Endothelial cell (in vitro differentiated cells): ENCODE measurements around the gene GNAZ. TPM values are rescaled to one million over a fixed set of nuclear protein-coding genes. Genes with fewer than 3 reads are reported as not detected.
"Not testable (repeated sequence)": the region's sequence is repeated elsewhere in the genome, so short reads cannot be mapped to it uniquely, and the experiment has no call there.

Source experiments
- DNase-seq: peaks from one replicate; pipeline ENCODE4 v3.0.0; 2021; ENCODE audit warnings: low spot score
- H3K27ac Mint-ChIP-seq: one replicate; pipeline ENCODE4 v1.8.0; 2021; ENCODE audit warnings: mixed read lengths, inconsistent platforms; ENCODE audit not compliant: unreplicated experiment
- H3K27me3 Mint-ChIP-seq: one replicate; pipeline ENCODE4 v1.8.0; 2021; ENCODE audit warnings: mild to moderate bottlenecking, moderate library complexity, mixed read lengths, inconsistent platforms; ENCODE audit not compliant: unreplicated experiment
- H3K36me3 Mint-ChIP-seq: one replicate; pipeline ENCODE4 v1.8.0; 2021; ENCODE audit warnings: mild to moderate bottlenecking, low read depth, mixed read lengths, inconsistent platforms; ENCODE audit not compliant: unreplicated experiment
- H3K4me1 Mint-ChIP-seq: one replicate; pipeline ENCODE4 v1.8.0; 2021; ENCODE audit warnings: mild to moderate bottlenecking, mixed read lengths, inconsistent platforms; ENCODE audit not compliant: unreplicated experiment
- H3K4me3 Mint-ChIP-seq: one replicate; pipeline ENCODE4 v1.8.0; 2021; ENCODE audit warnings: mild to moderate bottlenecking, mixed read lengths, inconsistent platforms; ENCODE audit not compliant: unreplicated experiment
- H3K9me3 Mint-ChIP-seq: one replicate; pipeline ENCODE4 v1.8.0; 2021; ENCODE audit warnings: mixed read lengths, inconsistent platforms; ENCODE audit not compliant: unreplicated experiment
- CTCF ChIP-seq: fragments of 200-600 bp; sonication (generic); IDR thresholded peaks from one replicate; pipeline ENCODE4 v1.5.0; 2021; ENCODE audit warnings: antibody characterized with exemption; ENCODE audit not compliant: unreplicated experiment
- total RNA-seq: library from RNA; stranded (reverse); fragmentation: NEBNext Ultra II Directional; extraction: Animal tissue kit (Norgen Biotek cat#: 25700); gene quantifications from one replicate; pipeline ENCODE4 v1.2.1, GENCODE V29; 2021; ENCODE audit not compliant: unreplicated experiment

The GNAZ gene
- total RNA-seq, 1 donor from 2014 or later, result 0.21 TPM

GRCh38 chr22:23047265-23047664 is 23.1 kb upstream of the GNAZ start:
- no peaks in the 10 kb centered on the region for H3K9me3 Mint-ChIP-seq
- H3K4me1 Mint-ChIP-seq, result peaks cover 3% of the 10 kb centered on the region
- no peaks in the 10 kb centered on the region for H3K27me3 Mint-ChIP-seq
- TF ChIP-seq CTCF, result no peak
- DNase-seq, result no peak
- no peak overlapping the region for H3K4me3 Mint-ChIP-seq
- no peak overlapping the region for H3K27ac Mint-ChIP-seq
- no peaks in the 10 kb centered on the region for H3K36me3 Mint-ChIP-seq

GRCh38 chr22:23047742-23048141 is 22.6 kb upstream of the GNAZ start:
- DNase-seq, result no peak
- H3K4me3 Mint-ChIP-seq, result no peak overlapping the region
- H3K4me1 Mint-ChIP-seq, result peaks cover 3% of the 10 kb centered on the region
- H3K27me3 Mint-ChIP-seq, result no peaks in the 10 kb centered on the region
- no peak for TF ChIP-seq CTCF
- H3K36me3 Mint-ChIP-seq, result no peaks in the 10 kb centered on the region
- H3K9me3 Mint-ChIP-seq, result no peaks in the 10 kb centered on the region
- no peak overlapping the region for H3K27ac Mint-ChIP-seq

- not testable (repeated sequence) for H3K27ac Mint-ChIP-seq, H3K27me3 Mint-ChIP-seq, H3K4me3 Mint-ChIP-seq, H3K9me3 Mint-ChIP-seq, H3K36me3 Mint-ChIP-seq, DNase-seq, H3K4me1 Mint-ChIP-seq
Observed at GRCh38 chr22:23050546-23050945, 19.8 kb upstream of the GNAZ start.

GRCh38 chr22:23053051-23053707 is 17.1 kb upstream of the GNAZ start:
- peaks cover 2% of the 10 kb centered on the region for H3K27me3 Mint-ChIP-seq
- no peak for DNase-seq

GRCh38 chr22:23053912-23054530 is 16.3 kb upstream of the GNAZ start:
- Mint-ChIP-seq H3K36me3 (peaks cover 4% of the 10 kb centered on the region), H3K27me3 (peaks cover 2% of the 10 kb centered on the region), H3K9me3 (no peaks in the 10 kb centered on the region), H3K4me3 (no peak overlapping the region), H3K4me1 (peaks cover 12% of the 10 kb centered on the region), H3K27ac (no peak overlapping the region)
- DNase-seq, result no peak
- TF ChIP-seq CTCF, result no peak

More at GRCh38 chr22:23053051-23053707, 17.1 kb upstream of the GNAZ start:
- Mint-ChIP-seq H3K4me1 (peaks cover 12% of the 10 kb centered on the region), H3K36me3 (peaks cover 4% of the 10 kb centered on the region), H3K9me3 (no peaks in the 10 kb centered on the region), H3K4me3 (no peak overlapping the region), H3K27ac (no peak overlapping the region)
- TF ChIP-seq CTCF, result no peak
